LNCaP clone FGC (cell line): ENCODE data around the gene KLK2.

Experiments used
- DNase-seq: peaks from one replicate; pipeline ENCODE4 v3.0.0-alpha.2; 2011; ENCODE audit warnings: low read depth
- H3K4me3 ChIP-seq: 2 replicates; pipeline ENCODE4 v1.5.1; 2011; ENCODE audit warnings: mild to moderate bottlenecking, low read depth, low read length, control low read depth
- CTCF ChIP-seq: IDR thresholded peaks from 2 replicates; pipeline ENCODE4 v1.5.1; 2012; ENCODE audit warnings: mild to moderate bottlenecking; ENCODE audit not compliant: control insufficient read depth, insufficient read depth; ENCODE audit errors: extremely low read depth

Gene KLK2

GRCh38 chr19:50844296-50844935 is 28.8 kb upstream of the KLK2 start:
- no peak for TF ChIP-seq CTCF
- peak; percentile 95 for DNase-seq
- peak overlapping the region; percentile 29 for H3K4me3 ChIP-seq

DNA sequence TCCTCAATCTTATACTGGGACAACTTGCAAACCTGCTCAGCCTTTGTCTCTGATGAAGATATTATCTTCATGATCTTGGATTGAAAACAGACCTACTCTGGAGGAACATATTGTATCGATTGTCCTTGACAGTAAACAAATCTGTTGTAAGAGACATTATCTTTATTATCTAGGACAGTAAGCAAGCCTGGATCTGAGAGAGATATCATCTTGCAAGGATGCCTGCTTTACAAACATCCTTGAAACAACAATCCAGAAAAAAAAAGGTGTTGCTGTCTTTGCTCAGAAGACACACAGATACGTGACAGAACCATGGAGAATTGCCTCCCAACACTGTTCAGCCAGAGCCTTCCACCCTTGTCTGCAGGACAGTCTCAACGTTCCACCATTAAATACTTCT is 22.5 kb upstream of the KLK2 start:
- H3K4me3 ChIP-seq = no peak overlapping the region
- no peak for TF ChIP-seq CTCF

GRCh38 chr19:50851620-50852019 is 21.6 kb upstream of the KLK2 start:
- no peak for TF ChIP-seq CTCF
- peak; percentile 94 for DNase-seq

More for the DNA sequence above, 22.5 kb upstream of the KLK2 start:
- peak; percentile 98 for DNase-seq

DNA sequence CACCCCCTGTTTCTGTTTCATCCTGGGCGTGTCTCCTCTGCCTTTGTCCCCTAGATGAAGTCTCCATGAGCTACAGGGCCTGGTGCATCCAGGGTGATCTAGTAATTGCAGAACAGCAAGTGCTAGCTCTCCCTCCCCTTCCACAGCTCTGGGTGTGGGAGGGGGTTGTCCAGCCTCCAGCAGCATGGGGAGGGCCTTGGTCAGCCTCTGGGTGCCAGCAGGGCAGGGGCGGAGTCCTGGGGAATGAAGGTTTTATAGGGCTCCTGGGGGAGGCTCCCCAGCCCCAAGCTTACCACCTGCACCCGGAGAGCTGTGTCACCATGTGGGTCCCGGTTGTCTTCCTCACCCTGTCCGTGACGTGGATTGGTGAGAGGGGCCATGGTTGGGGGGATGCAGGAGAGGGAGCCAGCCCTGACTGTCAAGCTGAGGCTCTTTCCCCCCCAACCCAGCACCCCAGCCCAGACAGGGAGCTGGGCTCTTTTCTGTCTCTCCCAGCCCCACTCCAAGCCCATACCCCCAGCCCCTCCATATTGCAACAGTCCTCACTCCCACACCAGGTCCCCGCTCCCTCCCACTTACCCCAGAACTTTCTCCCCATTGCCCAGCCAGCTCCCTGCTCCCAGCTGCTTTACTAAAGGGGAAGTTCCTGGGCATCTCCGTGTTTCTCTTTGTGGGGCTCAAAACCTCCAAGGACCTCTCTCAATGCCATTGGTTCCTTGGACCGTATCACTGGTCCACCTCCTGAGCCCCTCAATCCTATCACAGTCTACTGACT is 18.4 kb upstream of the KLK2 start, which contains the start of gene KLK3:
Gene KLK3 (plus strand): TSS at position 280 of the 775 bp plus-strand sequence. CDS start 41 bp downstream, at position 321.
- TF ChIP-seq CTCF = no peak
- DNase-seq = peak; percentile 81
- H3K4me3 ChIP-seq = peak within 1 kb of the TSS; percentile 66

More at GRCh38 chr19:50851620-50852019, 21.6 kb upstream of the KLK2 start:
- no peak overlapping the region for H3K4me3 ChIP-seq

DNA sequence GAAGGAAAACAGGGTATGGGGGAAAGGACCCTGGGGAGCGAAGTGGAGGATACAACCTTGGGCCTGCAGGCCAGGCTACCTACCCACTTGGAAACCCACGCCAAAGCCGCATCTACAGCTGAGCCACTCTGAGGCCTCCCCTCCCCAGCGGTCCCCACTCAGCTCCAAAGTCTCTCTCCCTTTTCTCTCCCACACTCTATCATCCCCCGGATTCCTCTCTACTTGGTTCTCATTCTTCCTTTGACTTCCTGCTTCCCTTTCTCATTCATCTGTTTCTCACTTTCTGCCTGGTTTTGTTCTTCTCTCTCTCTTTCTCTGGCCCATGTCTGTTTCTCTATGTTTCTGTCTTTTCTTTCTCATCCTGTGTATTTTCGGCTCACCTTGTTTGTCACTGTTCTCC is 15.9 kb upstream of the KLK2 start:
- TF ChIP-seq CTCF = no peak
- H3K4me3 ChIP-seq = peak overlapping the region; percentile 66
- DNase-seq = no peak

DNA sequence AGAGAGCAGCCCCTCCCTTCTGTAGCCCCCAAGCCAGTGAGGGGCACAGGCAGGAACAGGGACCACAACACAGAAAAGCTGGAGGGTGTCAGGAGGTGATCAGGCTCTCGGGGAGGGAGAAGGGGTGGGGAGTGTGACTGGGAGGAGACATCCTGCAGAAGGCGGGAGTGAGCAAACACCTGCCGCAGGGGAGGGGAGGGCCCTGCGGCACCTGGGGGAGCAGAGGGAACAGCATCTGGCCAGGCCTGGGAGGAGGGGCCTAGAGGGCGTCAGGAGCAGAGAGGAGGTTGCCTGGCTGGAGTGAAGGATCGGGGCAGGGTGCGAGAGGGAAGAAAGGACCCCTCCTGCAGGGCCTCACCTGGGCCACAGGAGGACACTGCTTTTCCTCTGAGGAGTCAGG is 14.4 kb upstream of the KLK2 start:
- DNase-seq = no peak

More for the DNA sequence above, 14.4 kb upstream of the KLK2 start:
- no peak; the same call in 1 of the 2 replicates for TF ChIP-seq CTCF
- peak overlapping the region; percentile 66 for H3K4me3 ChIP-seq
